ENCODE data around the gene IQCH.

DNA sequence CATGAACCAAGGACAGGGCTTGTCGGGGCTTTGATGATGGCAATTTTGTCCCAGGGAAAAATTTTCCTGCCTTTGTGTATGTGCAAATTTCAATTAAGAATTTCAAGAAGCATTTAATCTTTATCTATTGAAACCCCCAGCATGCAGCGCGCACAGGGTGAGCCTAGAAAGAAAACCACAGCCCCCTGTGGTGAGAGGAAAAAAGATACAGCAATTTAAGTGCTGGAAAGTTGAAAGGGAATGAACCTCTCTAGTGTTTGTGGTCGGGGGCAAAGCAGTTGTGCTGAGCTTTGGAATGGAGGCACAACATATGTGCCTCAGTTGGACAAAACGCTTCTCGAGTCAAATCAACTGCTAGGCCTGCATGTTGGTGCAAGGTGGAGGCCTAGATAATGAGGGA lies 154.6 kb downstream of the IQCH start:
- TF ChIP-seq EZH2 (IDR thresholded peaks at IDR 0.05; ENCODE audit: borderline replicate concordance, low read length): no peak
- TF ChIP-seq, protein P1, sequence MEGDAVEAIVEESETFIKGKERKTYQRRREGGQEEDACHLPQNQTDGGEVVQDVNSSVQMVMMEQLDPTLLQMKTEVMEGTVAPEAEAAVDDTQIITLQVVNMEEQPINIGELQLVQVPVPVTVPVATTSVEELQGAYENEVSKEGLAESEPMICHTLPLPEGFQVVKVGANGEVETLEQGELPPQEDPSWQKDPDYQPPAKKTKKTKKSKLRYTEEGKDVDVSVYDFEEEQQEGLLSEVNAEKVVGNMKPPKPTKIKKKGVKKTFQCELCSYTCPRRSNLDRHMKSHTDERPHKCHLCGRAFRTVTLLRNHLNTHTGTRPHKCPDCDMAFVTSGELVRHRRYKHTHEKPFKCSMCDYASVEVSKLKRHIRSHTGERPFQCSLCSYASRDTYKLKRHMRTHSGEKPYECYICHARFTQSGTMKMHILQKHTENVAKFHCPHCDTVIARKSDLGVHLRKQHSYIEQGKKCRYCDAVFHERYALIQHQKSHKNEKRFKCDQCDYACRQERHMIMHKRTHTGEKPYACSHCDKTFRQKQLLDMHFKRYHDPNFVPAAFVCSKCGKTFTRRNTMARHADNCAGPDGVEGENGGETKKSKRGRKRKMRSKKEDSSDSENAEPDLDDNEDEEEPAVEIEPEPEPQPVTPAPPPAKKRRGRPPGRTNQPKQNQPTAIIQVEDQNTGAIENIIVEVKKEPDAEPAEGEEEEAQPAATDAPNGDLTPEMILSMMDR (IDR thresholded peaks at IDR 0.05; ENCODE audit: low read length): no peak
